Measurements from ENCODE around the gene SLC30A5.
"Not testable (repeated sequence)": the region's sequence is repeated elsewhere in the genome, so short reads cannot be mapped to it uniquely, and the experiment has no call there.

SLC30A5 gene
- total RNA-seq: 38.0 to 125 (median 85.2) reads per million in 3 experiments

GRCh38 chr5:69093771-69094482, at the start of gene SLC30A5:
TSS of gene SLC30A5 (plus strand) at chr5:69094014. CDS start at chr5:69094256, 242 bp downstream.
- peak; percentile 99 for DNase-seq

GRCh38 chr5:69045213-69045612, 48.6 kb upstream of the SLC30A5 start:
- DNase-seq: not testable (repeated sequence)

GRCh38 chr5:69046375-69046957, 47.3 kb upstream of the SLC30A5 start:
- no peak for DNase-seq

- DNase-seq: no peak
These were observed 45.6 kb upstream of the SLC30A5 start for GRCh38 chr5:69048230-69048629.

- no peak for DNase-seq
These were observed 44.7 kb upstream of the SLC30A5 start for GRCh38 chr5:69049151-69049550.

GRCh38 chr5:69049796-69050195, 44.0 kb upstream of the SLC30A5 start:
- DNase-seq: no peak

- no peak for DNase-seq
These were observed 43.6 kb upstream of the SLC30A5 start for GRCh38 chr5:69050214-69050613.

- no peak for DNase-seq
These were observed 41.6 kb upstream of the SLC30A5 start for GRCh38 chr5:69052181-69052580.

GRCh38 chr5:69074664-69075521, 18.9 kb upstream of the SLC30A5 start:
- DNase-seq: no peak

GRCh38 chr5:69075522-69076179, 18.2 kb upstream of the SLC30A5 start:
- no peak for DNase-seq

- no peak for DNase-seq
These were observed 14.8 kb upstream of the SLC30A5 start for GRCh38 chr5:69078921-69079540.

GRCh38 chr5:69079556-69079955, 14.3 kb upstream of the SLC30A5 start:
- DNase-seq: no peak

- DNase-seq: no peak
These were observed 10.4 kb upstream of the SLC30A5 start for GRCh38 chr5:69083412-69083811.

GRCh38 chr5:69084195-69084594, 9.6 kb upstream of the SLC30A5 start:
- DNase-seq: no peak

GRCh38 chr5:69084903-69085302, 8.9 kb upstream of the SLC30A5 start:
- DNase-seq: no peak

- no peak for DNase-seq
These were observed 7.6 kb upstream of the SLC30A5 start for GRCh38 chr5:69086206-69086605.

GRCh38 chr5:69088006-69088405, 5.8 kb upstream of the SLC30A5 start:
- not testable (repeated sequence) for DNase-seq

GRCh38 chr5:69090158-69090557, 3.7 kb upstream of the SLC30A5 start:
- no peak for DNase-seq

GRCh38 chr5:69091771-69092170, 2.0 kb upstream of the SLC30A5 start:
- DNase-seq: no peak

GRCh38 chr5:69092969-69093368, 845 bp upstream of the SLC30A5 start:
- no peak for DNase-seq

GRCh38 chr5:69099302-69099701, 5.5 kb downstream of the SLC30A5 start:
- DNase-seq: no peak

- DNase-seq: no peak
These were observed 9.7 kb downstream of the SLC30A5 start for GRCh38 chr5:69103521-69103920.
